HG02973 (cell line): Measurements from ENCODE around the gene HDLBP.

Source experiments
- ATAC-seq: cut with Tn5 transposase; IDR thresholded peaks from one replicate; pipeline ENCODE4 v1.9.1; 2021; ENCODE audit warnings: moderate library complexity; ENCODE audit not compliant: unreplicated experiment

The HDLBP gene

GRCh38 chr2:241177526-241178334 is 137.7 kb downstream of the HDLBP start:
- no peak for ATAC-seq
